Right kidney (tissue), 1 donor: ENCODE measurements around the gene TTLL5.

Experiments
- DNase-seq: peaks from one replicate; pipeline ENCODE4 v3.0.0-alpha.2; 2016

The TTLL5 gene

GRCh38 chr14:75804570-75805275, 143.7 kb downstream of the TTLL5 start:
- no peak for DNase-seq

- DNase-seq = no peak
These were observed 144.6 kb downstream of the TTLL5 start for GRCh38 chr14:75805646-75806045.

GRCh38 chr14:75806352-75806832, 145.3 kb downstream of the TTLL5 start:
- no peak for DNase-seq

- DNase-seq = no peak
These were observed 146.8 kb downstream of the TTLL5 start for GRCh38 chr14:75807667-75808360.

GRCh38 chr14:75811136-75811829, 150.2 kb downstream of the TTLL5 start:
- no peak for DNase-seq

- DNase-seq = no peak
These were observed 150.9 kb downstream of the TTLL5 start for GRCh38 chr14:75811872-75812499.

- DNase-seq = no peak
These were observed 151.6 kb downstream of the TTLL5 start for GRCh38 chr14:75812622-75813021.

- DNase-seq = no peak
These were observed 159.7 kb downstream of the TTLL5 start for GRCh38 chr14:75820761-75821160.

- no peak for DNase-seq
These were observed 160.9 kb downstream of the TTLL5 start for GRCh38 chr14:75821831-75822521.

GRCh38 chr14:75822522-75823141, 161.6 kb downstream of the TTLL5 start:
- DNase-seq = no peak

GRCh38 chr14:75823334-75823733, 162.3 kb downstream of the TTLL5 start:
- DNase-seq = no peak

GRCh38 chr14:75824318-75824717, 163.3 kb downstream of the TTLL5 start:
- DNase-seq = no peak

- DNase-seq = no peak
These were observed 164.1 kb downstream of the TTLL5 start for GRCh38 chr14:75825147-75825592.

GRCh38 chr14:75826599-75826998, 165.6 kb downstream of the TTLL5 start:
- no peak for DNase-seq

- DNase-seq = no peak
These were observed 166.3 kb downstream of the TTLL5 start for GRCh38 chr14:75827331-75827730.

- no peak for DNase-seq
These were observed 168.3 kb downstream of the TTLL5 start for GRCh38 chr14:75829316-75829715.

GRCh38 chr14:75831455-75831854, 170.4 kb downstream of the TTLL5 start:
- DNase-seq = no peak

- DNase-seq = no peak
These were observed 170.9 kb downstream of the TTLL5 start for GRCh38 chr14:75831952-75832351.

- DNase-seq = no peak
These were observed 171.7 kb downstream of the TTLL5 start for GRCh38 chr14:75832621-75833297.

GRCh38 chr14:75833326-75834020, 172.4 kb downstream of the TTLL5 start:
- DNase-seq = no peak
